Natural killer cell (primary cell): ENCODE results near the gene C1orf87. TPM values are rescaled to one million over a fixed set of nuclear protein-coding genes. Genes with fewer than 3 reads are reported as not detected.

Experiments used
- ATAC-seq, 3 donors: fragments of 150-1000 bp in 2 of 3; fragments of 200-7000 bp in 1 of 3; cut with Tn5 transposase; 1 replicate in 1 of 3; 2 replicates in 2 of 3; pipeline ENCODE4 v1.10.0; 2021; ENCODE audit warnings: mild to moderate bottlenecking in 2 of 3, moderate library complexity in 2 of 3
- DNase-seq, 2 donors: peaks; one replicate each; pipeline versions ENCODE4 v3.0.0 to v3.0.0-alpha.2; 2013 to 2021; ENCODE audit warnings: mixed read lengths in 1 of 2
- H3K27ac ChIP-seq: one replicate; pipeline ENCODE4 v1.5.1; 2013; ENCODE audit warnings: mild to moderate bottlenecking, low read length
- H3K27me3 ChIP-seq: one replicate; pipeline ENCODE4 v1.6.1; 2013; ENCODE audit warnings: low read length; ENCODE audit not compliant: control insufficient read depth, insufficient read depth
- H3K36me3 ChIP-seq: one replicate; pipeline ENCODE4 v1.6.1; 2013; ENCODE audit warnings: low read length; ENCODE audit not compliant: control insufficient read depth, insufficient read depth
- H3K4me1 ChIP-seq: one replicate; pipeline ENCODE4 v1.6.1; 2013; ENCODE audit warnings: low read length; ENCODE audit not compliant: control insufficient read depth, insufficient read depth
- H3K4me3 ChIP-seq: one replicate; pipeline ENCODE4 v1.5.1; 2013; ENCODE audit warnings: low read length
- H3K9me3 ChIP-seq: one replicate; pipeline ENCODE4 v1.6.1; 2013; ENCODE audit warnings: low read length; ENCODE audit not compliant: control insufficient read depth, insufficient read depth
- H3K27ac Mint-ChIP-seq, 2 donors: one replicate each; pipeline ENCODE4 v1.8.0; 2022; ENCODE audit warnings: mild to moderate bottlenecking in 2 of 2, mixed read lengths in 2 of 2, moderate library complexity in 1 of 2
- H3K27me3 Mint-ChIP-seq, 2 donors: one replicate each; pipeline ENCODE4 v1.8.0; 2022; ENCODE audit warnings: low read depth in 2 of 2, mixed read lengths in 2 of 2
- H3K36me3 Mint-ChIP-seq: one replicate; pipeline ENCODE4 v1.8.0; 2022; ENCODE audit warnings: mixed read lengths
- H3K4me1 Mint-ChIP-seq, 2 donors: one replicate each; pipeline ENCODE4 v1.8.0; 2022; ENCODE audit warnings: mixed read lengths in 2 of 2
- H3K4me3 Mint-ChIP-seq: one replicate; pipeline ENCODE4 v1.8.0; 2022; ENCODE audit warnings: mild to moderate bottlenecking, moderate library complexity, mixed read lengths
- H3K9me3 Mint-ChIP-seq, 2 donors: one replicate each; pipeline ENCODE4 v1.8.0; 2022; ENCODE audit warnings: mixed read lengths in 2 of 2
- CTCF ChIP-seq: fragments of 200-600 bp; IDR thresholded peaks from one replicate; pipeline ENCODE4 v1.8.0; 2022; ENCODE audit warnings: antibody characterized with exemption
- WGBS: methylation state at CpG from one replicate; pipeline ENCODE4 v1.1.7; 2013; ENCODE audit warnings: missing lambda C conversion rate; ENCODE audit not compliant: insufficient coverage; 5-methylcytosine and 5-hydroxymethylcytosine counted together
- intact Hi-C: fragments of 100-400 bp; cut with micrococcal nuclease; formaldehyde crosslinking; loops from one replicate; pipeline ENCODE4 v1.14.2; 2022
- total RNA-seq, 4 donors: library from RNA; stranded (reverse); fragments of 120-200 nt in 1 of 4; gene quantifications; one replicate each; pipeline versions ENCODE4 v1.2.3 to v1.2.4, GENCODE V29; 2013 to 2022

Gene C1orf87
- total RNA-seq, 3 donors from 2014 or later (not counting 1 experiment from before 2014, with no cell fraction given), result not detected

GRCh38 chr1:60055336-60055735, 18.2 kb downstream of the C1orf87 start:
- H3K36me3 ChIP-seq, result no peaks in the 10 kb centered on the region
- no peak for TF ChIP-seq CTCF
- DNase-seq (no peak), ATAC-seq (no peak)
- H3K4me1 ChIP-seq, result no peaks in the 10 kb centered on the region
- intact Hi-C loops, result no loop called here
- H3K27me3 ChIP-seq, result no peaks in the 10 kb centered on the region
- H3K27ac ChIP-seq, result no peak overlapping the region
- no peaks in the 10 kb centered on the region for H3K4me1 Mint-ChIP-seq
- H3K9me3 ChIP-seq, result no peaks in the 10 kb centered on the region
- no peaks in the 10 kb centered on the region for H3K36me3 Mint-ChIP-seq
- no peak overlapping the region for H3K4me3 ChIP-seq
- no peak overlapping the region for H3K4me3 Mint-ChIP-seq
- no peak overlapping the region for H3K27ac Mint-ChIP-seq
- peaks cover 0 to 3% of the 10 kb centered on the region in 2 donors for H3K27me3 Mint-ChIP-seq
- H3K9me3 Mint-ChIP-seq, result peaks cover 2 to 5% of the 10 kb centered on the region in 2 donors

DNA sequence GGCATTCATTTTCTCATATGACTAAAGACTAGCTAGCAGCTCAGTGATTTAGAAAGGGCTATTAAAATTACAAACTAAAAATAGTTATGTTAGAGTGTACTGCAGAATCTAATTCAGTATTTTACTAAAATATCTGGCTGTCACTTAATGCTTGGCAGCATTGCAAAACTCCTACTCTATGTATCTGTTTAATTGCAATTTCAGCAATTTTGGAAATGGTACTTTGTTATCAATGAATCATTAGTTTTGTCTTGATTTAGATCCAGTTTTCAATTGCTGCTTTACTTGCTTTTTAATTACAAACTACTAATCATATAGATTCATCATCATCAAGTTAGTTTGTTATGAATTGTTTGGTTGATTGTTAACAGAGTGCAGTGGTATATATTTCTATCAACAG, 19.2 kb downstream of the C1orf87 start:
- Histone ChIP-seq H3K4me3 (no peak overlapping the region), H3K27me3 (no peaks in the 10 kb centered on the region), H3K36me3 (no peaks in the 10 kb centered on the region), H3K27ac (no peak overlapping the region), H3K9me3 (no peaks in the 10 kb centered on the region), H3K4me1 (no peaks in the 10 kb centered on the region)
- DNase-seq (no peak), ATAC-seq (no peak)
- H3K4me1 Mint-ChIP-seq, result no peaks in the 10 kb centered on the region
- intact Hi-C loops, result no loop called here
- no peak for TF ChIP-seq CTCF
- H3K4me3 Mint-ChIP-seq, result no peak overlapping the region
- H3K27ac Mint-ChIP-seq, result no peak overlapping the region
- no peaks in the 10 kb centered on the region for H3K36me3 Mint-ChIP-seq
- peaks cover 0 to 3% of the 10 kb centered on the region in 2 donors for H3K27me3 Mint-ChIP-seq
- peaks cover 2 to 5% of the 10 kb centered on the region in 2 donors for H3K9me3 Mint-ChIP-seq

DNA sequence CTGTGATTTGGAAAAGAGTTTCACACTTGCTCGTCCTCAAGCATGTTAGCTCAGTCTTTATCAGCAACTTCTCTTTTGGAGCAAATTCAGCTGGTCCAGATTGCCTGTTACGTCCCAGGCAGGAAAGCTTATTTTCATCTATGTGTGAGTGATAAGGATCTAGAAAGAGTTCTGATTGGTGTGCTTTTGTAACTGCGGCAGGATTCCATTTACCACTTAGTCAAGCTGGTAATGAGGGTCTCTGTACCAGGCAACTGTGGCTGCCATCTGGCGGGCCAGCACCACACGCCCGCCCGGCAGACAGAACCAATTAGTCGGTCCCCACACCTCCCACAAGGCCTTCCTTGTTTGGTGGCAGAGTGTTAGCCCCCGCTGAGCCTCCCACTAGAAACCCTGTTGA, 21.0 kb downstream of the C1orf87 start:
- H3K9me3 Mint-ChIP-seq, result peaks cover 2 to 5% of the 10 kb centered on the region in 2 donors
- H3K4me3 ChIP-seq, result no peak overlapping the region
- intact Hi-C loops, result no loop called here
- H3K27me3 ChIP-seq, result no peaks in the 10 kb centered on the region
- H3K27me3 Mint-ChIP-seq, result peaks cover 0 to 3% of the 10 kb centered on the region in 2 donors
- no peaks in the 10 kb centered on the region for H3K4me1 ChIP-seq
- DNase-seq (no peak), ATAC-seq (no peak)
- no peaks in the 10 kb centered on the region for H3K4me1 Mint-ChIP-seq
- no peak overlapping the region for H3K27ac Mint-ChIP-seq
- 91% methylated on average over 5 of the region's 9 CpGs for WGBS
- no peaks in the 10 kb centered on the region for H3K9me3 ChIP-seq
- H3K27ac ChIP-seq, result no peak overlapping the region
- no peaks in the 10 kb centered on the region for H3K36me3 ChIP-seq
- H3K4me3 Mint-ChIP-seq, result no peak overlapping the region
- no peaks in the 10 kb centered on the region for H3K36me3 Mint-ChIP-seq
- TF ChIP-seq CTCF, result no peak

DNA sequence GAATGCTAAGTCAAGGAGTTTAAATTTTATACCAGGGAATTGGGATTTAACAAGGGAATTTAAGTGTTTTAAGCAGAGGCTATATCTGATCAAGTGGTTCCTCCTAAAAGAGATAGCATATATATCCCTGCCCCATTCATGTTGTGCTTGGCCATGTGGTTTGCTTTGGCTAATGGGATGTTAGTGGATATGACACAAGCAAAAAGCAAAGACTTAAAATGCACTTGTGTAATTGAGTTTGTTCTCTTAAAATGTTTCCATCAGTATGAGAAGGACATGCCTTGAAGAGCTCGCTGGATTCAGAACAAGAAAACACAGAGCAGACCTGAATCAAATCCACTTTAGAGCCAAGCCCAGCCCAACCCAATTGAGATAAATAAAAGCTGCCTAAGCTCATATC, 22.4 kb downstream of the C1orf87 start:
- Histone ChIP-seq H3K4me1 (no peaks in the 10 kb centered on the region), H3K4me3 (no peak overlapping the region), H3K36me3 (no peaks in the 10 kb centered on the region), H3K27ac (no peak overlapping the region), H3K27me3 (no peaks in the 10 kb centered on the region), H3K9me3 (no peaks in the 10 kb centered on the region)
- Mint-ChIP-seq H3K4me1 (no peaks in the 10 kb centered on the region), H3K9me3 (peaks cover 2 to 5% of the 10 kb centered on the region in 2 donors), H3K4me3 (no peak overlapping the region), H3K27ac (no peak overlapping the region), H3K36me3 (no peaks in the 10 kb centered on the region), H3K27me3 (peaks cover 0 to 3% of the 10 kb centered on the region in 2 donors)
- DNase-seq, result no peak
- WGBS, result 82% methylated on average over 1 of the region's 1 CpG
- TF ChIP-seq CTCF, result no peak
- intact Hi-C loops, result no loop called here
- no peak for ATAC-seq
